Activated CD4-positive, CD25-positive, alpha-beta regulatory T cell treated with anti-CD3 and anti-CD28 coated beads, Interleukin-2, amount 50 U/mL, for 16 hours (primary cell): ENCODE data around the gene TTI1.

ENCODE experiments used
- DNase-seq: peaks from one replicate; pipeline ENCODE4 v3.0.0-alpha.2; 2020; ENCODE audit warnings: low read depth, low spot score

TTI1 gene

DNA sequence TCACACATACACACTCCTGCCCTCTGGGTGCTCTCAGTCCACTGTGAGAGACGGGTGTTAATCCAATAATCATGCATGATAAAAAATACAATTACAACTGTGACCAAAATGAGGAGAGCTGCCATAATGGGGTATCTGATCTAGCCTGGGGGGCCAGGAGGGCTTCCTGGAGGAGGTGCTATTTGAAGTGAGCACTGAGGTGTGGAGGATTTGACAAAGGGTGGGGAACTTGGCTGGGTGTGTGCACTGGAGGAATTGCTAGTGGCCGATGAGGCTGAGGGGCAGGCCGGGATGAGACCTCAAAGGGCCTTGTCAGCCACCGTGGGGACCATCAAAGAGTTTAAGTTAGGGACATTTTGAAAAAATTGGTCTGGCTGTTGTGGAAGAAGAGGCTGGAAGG lies 95.6 kb downstream of the TTI1 start:
- DNase-seq = no peak

DNA sequence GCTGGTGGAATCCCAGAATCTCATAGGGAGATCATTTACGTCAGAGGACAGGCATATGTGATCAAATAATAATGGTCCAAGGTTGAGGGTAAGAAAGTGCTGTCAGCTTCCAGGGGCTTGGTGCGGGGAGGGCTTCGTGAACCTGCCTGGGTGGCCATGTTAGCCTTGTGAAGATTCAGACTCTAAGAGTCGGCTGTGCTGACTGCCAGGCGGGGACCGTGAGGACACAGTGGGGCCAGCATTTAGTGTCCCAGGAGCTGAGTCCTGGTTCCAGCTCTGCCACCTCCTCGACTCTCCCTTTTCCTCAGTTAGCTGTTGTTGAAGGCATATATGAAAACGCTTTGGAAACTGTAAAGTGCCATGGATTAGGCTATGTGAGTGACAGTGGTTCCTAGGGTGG lies 96.8 kb downstream of the TTI1 start:
- no peak for DNase-seq

DNA sequence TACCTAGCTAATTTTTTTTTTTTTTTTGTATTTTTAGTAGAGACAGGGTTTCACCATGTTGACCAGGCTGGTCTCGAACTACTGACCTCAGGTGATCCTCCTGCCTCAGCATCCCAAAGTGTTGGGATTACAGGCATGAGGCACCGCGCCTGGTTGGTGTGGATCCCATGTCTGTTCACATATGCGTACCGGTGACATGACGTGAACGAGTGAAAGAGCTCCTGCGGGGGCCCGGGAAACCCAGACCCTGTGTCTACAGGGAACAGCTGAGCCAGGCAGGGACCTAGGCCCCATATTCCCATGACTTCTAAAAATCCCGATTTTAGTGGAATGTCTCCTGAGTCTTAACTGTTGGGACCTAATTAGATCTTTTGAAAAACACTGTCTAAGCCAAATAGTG lies 97.2 kb downstream of the TTI1 start:
- no peak for DNase-seq

DNA sequence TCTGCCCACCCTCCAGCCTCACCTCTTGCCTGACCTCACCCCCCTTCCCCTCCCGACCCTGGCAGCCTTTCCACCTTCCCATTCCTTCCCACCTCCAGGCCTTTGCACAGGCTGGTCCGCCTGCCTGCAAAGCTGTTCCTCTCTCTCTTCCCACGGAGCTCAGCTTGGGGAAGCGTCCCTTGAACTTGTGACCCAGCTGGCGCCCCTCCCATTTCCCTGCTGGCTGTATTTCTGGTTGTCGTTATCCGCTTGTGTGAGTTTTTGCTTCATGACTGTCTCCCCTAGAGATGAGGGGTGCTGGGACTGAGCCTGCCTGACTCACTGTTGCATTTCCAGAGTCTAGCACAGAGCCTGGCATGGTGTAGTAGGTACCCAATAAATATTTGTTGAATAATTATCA lies 97.8 kb downstream of the TTI1 start:
- no peak for DNase-seq

DNA sequence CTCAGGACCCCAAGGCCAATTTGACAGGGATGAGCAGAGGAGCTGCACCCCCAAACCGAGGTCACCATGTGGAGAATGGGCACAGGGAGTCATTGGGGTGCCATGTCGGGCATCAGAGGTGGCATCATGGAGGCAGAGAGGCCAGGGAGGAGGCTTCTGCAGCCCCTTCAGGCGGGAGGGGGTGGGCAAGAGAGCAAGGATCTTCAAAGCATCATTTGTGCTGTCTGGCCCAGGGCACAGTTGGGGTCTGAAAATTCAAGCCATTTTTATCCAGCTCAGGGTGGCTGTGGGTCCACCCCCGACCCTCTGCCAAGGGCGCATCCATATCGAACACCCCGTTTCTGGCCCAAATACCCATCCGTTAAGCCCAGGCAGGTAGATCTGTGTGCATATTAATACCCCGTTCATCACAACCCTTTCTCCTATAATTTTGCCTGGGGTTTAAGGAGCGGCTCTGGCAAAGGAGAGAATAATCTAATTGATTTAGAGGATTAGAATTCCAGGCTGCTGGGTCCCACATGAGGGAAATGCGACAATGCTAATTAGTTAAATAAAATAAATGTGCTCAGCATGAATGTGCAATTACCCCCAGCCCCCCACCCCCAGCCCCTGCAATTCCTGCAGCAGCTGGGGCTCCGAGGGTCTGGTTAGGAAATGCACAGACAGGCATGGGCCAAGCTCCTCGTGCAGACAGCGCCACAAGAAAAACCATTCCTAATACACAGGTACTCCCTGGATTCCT lies 98.5 kb downstream of the TTI1 start:
- DNase-seq = no peak

DNA sequence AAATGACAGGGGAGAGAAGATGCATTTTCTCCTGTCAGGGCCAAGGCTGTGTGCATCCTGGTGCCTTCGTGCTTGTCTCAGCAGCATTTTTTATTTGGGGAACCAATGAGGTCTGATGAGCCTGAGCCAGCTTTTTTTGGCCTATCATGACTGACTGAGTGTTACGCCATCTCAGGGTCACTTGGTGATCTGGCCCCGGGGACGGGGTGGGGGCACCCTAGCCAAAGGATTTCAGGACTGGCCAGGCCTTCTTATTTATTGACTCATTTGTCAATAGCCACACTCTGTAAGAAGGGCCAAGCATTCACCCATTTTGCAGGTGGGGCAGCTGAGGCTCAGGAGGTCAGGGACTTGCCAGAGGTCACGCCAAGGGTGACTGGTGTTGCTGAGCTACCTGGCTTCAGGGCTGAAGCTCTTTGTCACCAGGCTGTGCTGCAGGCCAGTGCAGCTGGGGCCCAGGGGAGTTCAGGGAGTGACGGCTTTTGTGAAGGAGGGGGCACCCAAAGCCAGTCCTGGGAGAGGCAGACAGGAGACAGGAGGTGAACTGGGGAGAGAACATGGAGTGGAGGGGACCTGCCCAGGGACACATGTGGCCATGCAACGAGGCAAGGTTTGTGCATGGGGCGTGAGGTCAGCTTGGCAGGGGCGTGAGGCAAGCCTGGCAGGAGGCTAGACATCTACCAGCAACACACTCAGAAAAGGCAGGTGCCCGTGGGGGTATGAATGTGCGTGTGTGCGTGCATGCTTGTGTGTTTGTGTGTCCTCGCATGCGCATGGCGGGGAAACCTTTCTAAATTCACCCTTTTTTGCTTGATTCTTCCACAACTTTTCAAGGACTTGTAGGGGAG lies 99.2 kb downstream of the TTI1 start:
- no peak for DNase-seq
